Lower leg skin (tissue), 4 donors: Measurements from ENCODE around the gene WDR46. TPM values are rescaled to one million over a fixed set of nuclear protein-coding genes. Genes with fewer than 3 reads are reported as not detected.
A peak's percentile ranks its signal among the peaks of the same experiment; 100 is the strongest.
"Not testable (repeated sequence)": the region's sequence is repeated elsewhere in the genome, so short reads cannot be mapped to it uniquely, and the experiment has no call there.

ENCODE experiments used
- DNase-seq, 2 donors: peaks; one replicate each; pipeline ENCODE4 v3.0.0-alpha.2; 2019; ENCODE audit warnings: low spot score in 2 of 2
- H3K4me3 ChIP-seq: fragments of 200-600 bp; sonication (generic); 2 replicates; pipeline ENCODE4 v1.5.1; 2017; ENCODE audit warnings: mild to moderate bottlenecking, low read depth; ENCODE audit not compliant: poor library complexity, severe bottlenecking
- POLR2A ChIP-seq, 2 donors: fragments of 450-650 bp; IDR thresholded peaks; one replicate each; pipeline ENCODE4 v1.6.1; 2016 to 2017; ENCODE audit warnings: antibody characterized with exemption in 2 of 2, mild to moderate bottlenecking in 1 of 2, moderate library complexity in 1 of 2
- WGBS, 2 donors: methylation state at CpG; one replicate each; pipeline ENCODE4 v1.1.5; 2018; 5-methylcytosine and 5-hydroxymethylcytosine counted together
- intact Hi-C: fragments of 100-400 bp; cut with DNase I; formaldehyde crosslinking; loops from one replicate; pipeline ENCODE4 v1.15.0; 2023; ENCODE audit warnings: low total_unique reads
- total RNA-seq, 4 donors: library from RNA; depleted of rRNA; stranded (reverse); fragments of >200 nt; gene quantifications; one replicate each; pipeline ENCODE4 v1.1.0, GENCODE V29; 2016
- TF ChIP-seq, protein P1 (sequence below), 3 donors: fragments of 450-650 bp; IDR thresholded peaks; one replicate each; pipeline ENCODE4 v1.5.1; 2016; ENCODE audit warnings: antibody characterized with exemption in 3 of 3, mild to moderate bottlenecking in 3 of 3, moderate library complexity in 2 of 3

Gene WDR46
- total RNA-seq, 4 donors from 2014 or later: 38.4 to 57.2 (median 47.0) TPM

DNA sequence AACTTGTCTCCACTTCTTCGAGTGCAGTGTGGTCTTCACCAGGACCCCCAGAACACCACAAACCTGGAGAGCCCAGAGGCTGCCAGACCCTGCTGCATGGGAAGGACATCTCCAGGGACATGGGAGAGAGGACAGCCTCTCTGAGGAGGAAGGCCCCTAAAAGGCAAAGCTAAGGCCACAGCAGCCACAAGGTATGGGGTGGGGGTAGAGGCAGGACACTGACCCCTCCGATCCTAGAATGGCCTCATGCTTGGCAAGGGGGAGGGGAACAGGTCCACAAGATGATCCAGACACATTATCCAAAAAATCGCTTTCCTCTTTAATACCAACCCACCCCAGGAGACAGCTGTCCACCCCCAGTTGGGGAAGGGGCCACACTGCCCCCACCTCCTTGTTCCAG, 10.2 kb downstream of the WDR46 start:
- no peak for DNase-seq
- intact Hi-C loops: no loop called here
- TF ChIP-seq, protein P1, sequence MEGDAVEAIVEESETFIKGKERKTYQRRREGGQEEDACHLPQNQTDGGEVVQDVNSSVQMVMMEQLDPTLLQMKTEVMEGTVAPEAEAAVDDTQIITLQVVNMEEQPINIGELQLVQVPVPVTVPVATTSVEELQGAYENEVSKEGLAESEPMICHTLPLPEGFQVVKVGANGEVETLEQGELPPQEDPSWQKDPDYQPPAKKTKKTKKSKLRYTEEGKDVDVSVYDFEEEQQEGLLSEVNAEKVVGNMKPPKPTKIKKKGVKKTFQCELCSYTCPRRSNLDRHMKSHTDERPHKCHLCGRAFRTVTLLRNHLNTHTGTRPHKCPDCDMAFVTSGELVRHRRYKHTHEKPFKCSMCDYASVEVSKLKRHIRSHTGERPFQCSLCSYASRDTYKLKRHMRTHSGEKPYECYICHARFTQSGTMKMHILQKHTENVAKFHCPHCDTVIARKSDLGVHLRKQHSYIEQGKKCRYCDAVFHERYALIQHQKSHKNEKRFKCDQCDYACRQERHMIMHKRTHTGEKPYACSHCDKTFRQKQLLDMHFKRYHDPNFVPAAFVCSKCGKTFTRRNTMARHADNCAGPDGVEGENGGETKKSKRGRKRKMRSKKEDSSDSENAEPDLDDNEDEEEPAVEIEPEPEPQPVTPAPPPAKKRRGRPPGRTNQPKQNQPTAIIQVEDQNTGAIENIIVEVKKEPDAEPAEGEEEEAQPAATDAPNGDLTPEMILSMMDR (IDR thresholded peaks at IDR 0.05): no peak
- no peak for TF ChIP-seq POLR2A (IDR thresholded peaks at IDR 0.05)
- H3K4me3 ChIP-seq: no peak overlapping the region
- 85 to 89% methylated on average over 3 of the region's 3 CpGs for WGBS, 2 donors

DNA sequence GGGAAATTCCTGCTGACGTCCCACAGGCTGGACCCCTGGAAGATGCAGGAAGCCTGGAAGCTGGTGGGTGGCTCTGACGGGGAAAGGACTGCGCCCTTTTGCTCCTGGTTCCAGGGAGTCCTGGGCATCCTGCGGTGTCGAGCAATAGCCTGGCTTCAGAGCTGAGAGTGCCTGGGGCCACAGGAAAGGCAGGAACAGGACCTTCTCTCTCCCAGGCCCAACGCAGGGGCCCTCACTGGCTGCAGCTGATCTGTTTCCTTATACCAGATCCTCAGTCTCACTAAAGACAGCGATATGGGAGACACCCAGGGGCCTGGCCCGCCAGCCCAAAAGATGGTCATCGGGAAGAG, 10.7 kb downstream of the WDR46 start:
- intact Hi-C loops: no loop called here
- TF ChIP-seq POLR2A (IDR thresholded peaks at IDR 0.05): no peak
- TF ChIP-seq, protein P1 (IDR thresholded peaks at IDR 0.05): no peak
- 71 to 78% methylated on average over 8 to 9 of the region's 9 CpGs for WGBS, 2 donors

DNA sequence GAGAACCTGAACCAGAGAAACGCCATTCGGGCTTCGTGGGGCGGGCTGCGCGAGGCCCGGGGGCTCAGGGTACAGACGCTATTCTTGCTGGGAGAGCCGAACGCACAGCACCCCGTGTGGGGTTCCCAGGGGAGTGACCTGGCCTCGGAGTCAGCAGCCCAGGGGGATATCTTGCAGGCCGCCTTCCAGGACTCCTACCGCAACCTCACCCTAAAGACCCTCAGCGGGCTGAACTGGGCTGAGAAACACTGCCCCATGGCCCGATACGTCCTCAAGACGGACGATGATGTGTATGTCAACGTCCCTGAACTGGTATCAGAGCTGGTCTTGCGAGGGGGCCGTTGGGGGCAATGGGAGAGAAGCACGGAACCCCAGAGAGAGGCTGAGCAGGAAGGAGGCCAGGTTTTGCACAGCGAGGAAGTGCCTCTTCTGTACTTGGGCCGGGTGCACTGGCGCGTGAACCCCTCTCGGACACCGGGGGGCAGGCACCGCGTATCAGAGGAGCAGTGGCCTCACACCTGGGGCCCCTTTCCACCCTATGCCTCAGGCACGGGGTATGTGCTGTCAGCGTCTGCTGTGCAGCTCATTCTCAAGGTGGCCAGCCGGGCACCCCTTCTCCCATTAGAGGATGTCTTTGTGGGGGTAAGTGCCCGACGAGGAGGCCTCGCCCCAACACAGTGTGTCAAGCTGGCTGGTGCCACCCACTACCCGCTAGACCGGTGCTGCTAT, 11.2 kb downstream of the WDR46 start:
- peak overlapping the region; percentile 70 for H3K4me3 ChIP-seq
- TF ChIP-seq, protein P1 (IDR thresholded peaks at IDR 0.05): no peak
- TF ChIP-seq POLR2A (IDR thresholded peaks at IDR 0.05): no peak
- intact Hi-C loops: no loop called here
- DNase-seq: no peak
- 42 to 48% methylated on average over 31 to 39 of the region's 39 CpGs for WGBS, 2 donors

More for the DNA sequence above, 10.7 kb downstream of the WDR46 start:
- no peak for DNase-seq
- H3K4me3 ChIP-seq: no peak overlapping the region

DNA sequence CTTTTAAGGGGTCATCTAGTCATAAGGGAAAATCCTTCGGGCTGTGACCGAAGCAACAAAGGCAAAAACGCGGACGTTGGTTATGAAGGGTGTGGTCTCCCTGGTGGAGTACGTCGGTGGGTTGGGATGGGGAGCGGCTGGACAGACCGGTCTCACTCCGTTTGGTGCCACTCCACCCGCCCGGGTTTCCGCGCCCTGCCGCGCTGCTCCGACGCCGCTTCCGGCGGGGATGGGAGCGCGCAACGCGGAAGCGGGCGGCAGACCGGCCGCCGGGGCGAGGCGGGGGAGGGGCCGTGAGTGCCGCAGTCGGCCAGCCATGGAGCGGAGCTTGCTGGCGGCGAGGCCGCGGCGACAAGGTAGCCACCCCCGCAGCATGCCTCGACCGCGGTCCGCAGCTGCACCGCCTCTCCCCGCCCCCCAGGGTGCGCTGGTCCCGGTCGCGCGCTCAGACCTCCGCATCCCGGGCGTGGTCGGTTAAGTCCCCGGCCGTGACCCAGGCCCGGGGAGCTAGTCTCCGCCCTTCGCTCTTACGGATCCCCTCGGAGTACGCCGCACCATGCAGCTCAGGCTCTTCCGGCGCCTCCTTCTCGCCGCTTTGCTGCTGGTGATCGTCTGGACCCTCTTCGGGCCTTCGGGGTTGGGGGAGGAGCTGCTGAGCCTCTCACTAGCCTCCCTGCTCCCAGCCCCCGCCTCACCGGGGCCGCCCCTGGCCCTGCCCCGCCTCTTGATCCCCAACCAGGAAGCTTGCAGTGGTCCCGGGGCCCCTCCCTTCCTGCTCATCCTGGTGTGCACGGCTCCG, 12.0 kb downstream of the WDR46 start, which contains the start of gene B3GALT4:
Gene B3GALT4, plus strand, starts transcription at position 260 of the 799 bp plus-strand sequence. Its CDS starts 297 bp downstream, at position 557.
- H3K4me3 ChIP-seq: peak within 1 kb of the TSS; percentile 70
- intact Hi-C loops: no loop called here
- peak in 1 of 2 donors; percentile 10 for TF ChIP-seq POLR2A (IDR thresholded peaks at IDR 0.05)
- TF ChIP-seq, protein P1 (IDR thresholded peaks at IDR 0.05): no peak
- peak; percentile 69 to 97 for DNase-seq
- 1 to 3% methylated on average over 32 to 35 of the region's 80 CpGs for WGBS, 2 donors

DNA sequence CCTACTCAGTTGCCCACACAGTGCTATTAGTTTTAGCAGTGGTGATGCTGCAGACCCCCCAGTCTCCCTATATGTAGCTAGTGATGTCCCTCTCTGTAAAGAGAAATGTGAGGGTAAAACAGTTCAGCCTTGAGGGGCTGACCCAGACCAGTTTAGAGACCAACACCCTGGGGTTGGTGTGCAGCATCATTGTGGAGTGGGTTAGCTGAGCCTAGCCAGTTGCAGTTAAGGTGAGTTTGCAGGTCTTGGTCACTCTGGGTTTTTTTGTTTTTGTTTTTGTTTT, 12.5 kb downstream of the WDR46 start:
- no peak for DNase-seq
- intact Hi-C loops: no loop called here
- peak overlapping the region; percentile 70 for H3K4me3 ChIP-seq
- TF ChIP-seq POLR2A (IDR thresholded peaks at IDR 0.05): no peak
- TF ChIP-seq, protein P1 (IDR thresholded peaks at IDR 0.05): no peak

DNA sequence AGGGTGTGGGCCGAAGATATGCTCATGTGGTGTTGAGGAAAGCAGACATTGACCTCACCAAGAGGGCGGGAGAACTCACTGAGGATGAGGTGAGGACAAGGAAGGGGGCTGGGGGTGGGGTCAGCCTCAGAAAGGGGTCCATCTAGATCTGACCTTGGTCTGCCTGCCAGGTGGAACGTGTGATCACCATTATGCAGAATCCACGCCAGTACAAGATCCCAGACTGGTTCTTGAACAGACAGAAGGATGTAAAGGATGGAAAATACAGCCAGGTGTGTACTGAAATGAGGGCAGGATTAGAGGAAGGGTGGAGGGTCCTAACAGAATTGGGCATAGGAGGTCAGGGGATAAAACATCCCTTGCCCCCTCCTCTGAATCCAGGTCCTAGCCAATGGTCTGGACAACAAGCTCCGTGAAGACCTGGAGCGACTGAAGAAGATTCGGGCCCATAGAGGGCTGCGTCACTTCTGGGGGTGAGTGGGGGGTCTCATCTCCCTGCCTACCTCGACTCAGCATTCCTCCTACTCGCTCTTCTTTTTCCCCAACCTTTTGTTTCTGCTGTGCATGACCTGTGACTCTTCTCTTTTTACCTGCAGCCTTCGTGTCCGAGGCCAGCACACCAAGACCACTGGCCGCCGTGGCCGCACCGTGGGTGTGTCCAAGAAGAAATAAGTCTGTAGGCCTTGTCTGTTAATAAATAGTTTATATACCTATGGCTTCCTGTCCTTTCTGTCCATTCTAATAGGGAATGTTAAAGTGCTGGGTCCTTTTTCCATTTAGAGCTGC, 13.1 kb downstream of the WDR46 start:
- intact Hi-C loops: not testable (repeated sequence)

More for the DNA sequence above, 13.1 kb downstream of the WDR46 start:
- not testable (repeated sequence) for DNase-seq, H3K4me3 ChIP-seq
- WGBS, 2 donors: 71 to 77% methylated on average over 16 of the region's 16 CpGs
